HepG2 (cell line): ENCODE measurements around the gene EVI5. TPM values are rescaled to one million over a fixed set of nuclear protein-coding genes. Genes with fewer than 3 reads are reported as not detected.

Experiments
- ATAC-seq: fragments of 200-7000 bp; cut with Tn5 transposase; 3 replicates; pipeline ENCODE4 v1.9.1; 2020; ENCODE audit warnings: mild to moderate bottlenecking, moderate library complexity
- BruUV-seq: library from RNA; stranded (reverse); fragments of 400-500 nt; replicated peaks from 2 replicates; lab custom pipeline; 2021; lab: Mats Ljungman, UMichigan
- CTCF ChIA-PET: fragments of 300-600 bp; formaldehyde crosslinking; extraction: SDS; loops from one replicate; lab custom pipeline; 2021; ENCODE audit warnings: low total read pairs, inconsistent platforms, low intra/inter-chr PET ratio; lab: Yijun Ruan, JAX
- POLR2A ChIA-PET: fragments of 350-600 bp; sonication (Branson Sonifier 250); formaldehyde crosslinking; loops from one replicate; lab custom pipeline; 2020; ENCODE audit warnings: antibody characterized with exemption, inconsistent platforms; lab: Yijun Ruan, JAX
- DNase-seq: peaks from one replicate; pipeline ENCODE4 v3.0.0-alpha.2; 2015; ENCODE audit warnings: low spot score
- FAIRE-seq: peaks from 3 replicates; lab custom pipeline; 2011; peaks lifted over from hg19 to GRCh38; lab: Jason Lieb, UNC
- H2AFZ ChIP-seq: one replicate; pipeline ENCODE4 v1.6.1; 2011; ENCODE audit warnings: low read length, inconsistent platforms
- H3K27ac ChIP-seq: fragments of 300-600 bp; 3 replicates; pipeline ENCODE4 v1.8.0; 2011; ENCODE audit warnings: mixed run types, mild to moderate bottlenecking, mixed read lengths, low read length, inconsistent platforms; ENCODE audit not compliant: insufficient read depth; ENCODE audit errors: extremely low read length
- H3K27me3 ChIP-seq, 2 experiments: fragments of 200-600 bp in 1 of 2; 2 replicates in 1 of 2; 3 replicates in 1 of 2; pipeline versions ENCODE4 v1.6.0 to v1.8.0; 2011; ENCODE audit warnings: low read length in 2 of 2, mild to moderate bottlenecking in 2 of 2, moderate library complexity in 2 of 2, inconsistent platforms in 1 of 2; ENCODE audit not compliant: insufficient read depth in 2 of 2, control insufficient read depth in 1 of 2
- H3K36me3 ChIP-seq, 2 experiments: fragments of 200-600 bp in 1 of 2; replicated peaks in 1 of 2; 2 replicates in 1 of 2; 3 replicates in 1 of 2; pipeline versions ENCODE4 v1.5.1 to v1.8.0; 2011; ENCODE audit warnings: low read length in 2 of 2, inconsistent platforms in 1 of 2; ENCODE audit not compliant: insufficient read depth in 2 of 2, control insufficient read depth in 1 of 2
- H3K4me1 ChIP-seq: 2 replicates; pipeline ENCODE4 v1.5.1; 2012; ENCODE audit warnings: low read length, inconsistent platforms; ENCODE audit not compliant: insufficient read depth
- H3K4me2 ChIP-seq: 2 replicates; pipeline ENCODE4 v1.6.0; 2011; ENCODE audit warnings: low read depth, low read length, inconsistent platforms
- H3K4me3 ChIP-seq, 3 experiments: fragments of 200-600 bp in 1 of 3; sonication (generic), shearing (Covaris generic) in 1 of 3; replicated peaks in 1 of 3; 2 replicates each; pipeline ENCODE4 v1.5.1; 2011 to 2016; ENCODE audit warnings: low read length in 3 of 3, inconsistent platforms in 2 of 3, low read depth in 2 of 3, mild to moderate bottlenecking in 2 of 3, control low read depth in 1 of 3, mixed read lengths in 1 of 3; ENCODE audit not compliant: insufficient read depth in 1 of 3
- H3K79me2 ChIP-seq: one replicate; pipeline ENCODE4 v1.6.1; 2011; ENCODE audit warnings: low read length, inconsistent platforms; ENCODE audit not compliant: insufficient read depth
- H3K9ac ChIP-seq: 2 replicates; pipeline ENCODE4 v1.6.0; 2011; ENCODE audit warnings: mild to moderate bottlenecking, low read depth, low read length, inconsistent platforms; ENCODE audit not compliant: insufficient read depth
- H3K9me3 ChIP-seq: 2 replicates; pipeline ENCODE4 v1.5.1; 2012; ENCODE audit warnings: mild to moderate bottlenecking, low read length
- H4K20me1 ChIP-seq: 2 replicates; pipeline ENCODE4 v1.6.0; 2011; ENCODE audit warnings: inconsistent platforms, mild to moderate bottlenecking, low read length, moderate library complexity; ENCODE audit not compliant: insufficient read depth
- DR1 ChIP-seq: sonication (generic); formaldehyde crosslinking; IDR thresholded peaks from 2 replicates; pipeline ENCODE4 v1.8.0; 2021; ENCODE audit warnings: mild to moderate bottlenecking, missing genetic modification reagents, inconsistent platforms
- IRX3 ChIP-seq: sonication (generic); formaldehyde crosslinking; IDR thresholded peaks from 2 replicates; pipeline ENCODE4 v1.8.1; 2023; ENCODE audit warnings: mild to moderate bottlenecking, low read depth, missing genetic modification reagents, borderline replicate concordance
- KDM5B ChIP-seq: sonication (generic); formaldehyde crosslinking; IDR thresholded peaks from 2 replicates; pipeline ENCODE4 v1.4.0; 2020; ENCODE audit warnings: missing genetic modification reagents, mild to moderate bottlenecking, borderline replicate concordance
- MBNL3 ChIP-seq: fragments of 250-450 bp; sonication (Bioruptor Pico); conservative IDR thresholded peaks from 2 replicates; pipeline ENCODE4 v1.8.0; 2022; ENCODE audit warnings: mild to moderate bottlenecking, inconsistent platforms
- MIER2 ChIP-seq: IDR thresholded peaks from 2 replicates; pipeline ENCODE4 v1.6.1; 2016; ENCODE audit warnings: missing biosample characterization, missing genetic modification reagents
- NRL ChIP-seq: sonication (generic); formaldehyde crosslinking; IDR thresholded peaks from 2 replicates; pipeline ENCODE4 v1.5.0; 2020; ENCODE audit warnings: missing genetic modification reagents, mild to moderate bottlenecking, moderate library complexity, borderline replicate concordance
- SALL1 ChIP-seq: sonication (generic); formaldehyde crosslinking; IDR thresholded peaks from 2 replicates; pipeline ENCODE4 v1.8.0; 2022; ENCODE audit warnings: mild to moderate bottlenecking, missing genetic modification reagents
- STAT5B ChIP-seq: sonication (generic); formaldehyde crosslinking; IDR thresholded peaks from 2 replicates; pipeline ENCODE4 v1.4.0; 2020; ENCODE audit warnings: missing genetic modification reagents
- U2AF1 ChIP-seq: fragments of 200-400 bp; formaldehyde crosslinking; optimal IDR thresholded peaks from 2 replicates; pipeline ENCODE3; 2017; ENCODE audit warnings: mild to moderate bottlenecking, low read depth, low read length
- ZNF331 ChIP-seq: sonication (generic); formaldehyde crosslinking; IDR thresholded peaks from 2 replicates; pipeline ENCODE4 v1.4.0; 2020; ENCODE audit warnings: missing genetic modification reagents
- ZNF543 ChIP-seq: sonication (generic); formaldehyde crosslinking; IDR thresholded peaks from 2 replicates; pipeline ENCODE4 v1.4.0; 2020; ENCODE audit warnings: mild to moderate bottlenecking, missing genetic modification reagents
- ZNF83 ChIP-seq: sonication (generic); formaldehyde crosslinking; IDR thresholded peaks from 2 replicates; pipeline ENCODE4 v1.4.0; 2020; ENCODE audit warnings: missing genetic modification reagents, mild to moderate bottlenecking, borderline replicate concordance
- WGBS: methylation state at CpG from one replicate; pipeline ENCODE4 v1.1.6; 2017; ENCODE audit warnings: low lambda C conversion rate; 5-methylcytosine and 5-hydroxymethylcytosine counted together
- in situ Hi-C: cut with HindIII; loops from 2 replicates; pipeline ENCODE4 v1.10.0; 2017; ENCODE audit warnings: low pct_unique_long_range_greater_than_20kb; ENCODE audit not compliant: extremely low pct_ligation_motif_present
- intact Hi-C: fragments of 100-400 bp; cut with micrococcal nuclease; formaldehyde crosslinking; loops from one replicate; pipeline ENCODE4 v1.10.0; 2022; ENCODE audit not compliant: unreplicated experiment
- polyA plus RNA-seq, 8 experiments: library from polyadenylated mRNA; depleted of rRNA in 3 of 8; stranded (reverse) in 7 of 8; unstranded in 1 of 8; fragments of >200 nt; fragmentation: Illumina TruSeq in 4 of 8; extraction: Trizol in 4 of 8; gene quantifications; 2 replicates each; pipeline versions ENCODE4 v1.2.1 to v1.2.3, GENCODE V29; 2011 to 2016; ENCODE audit warnings: low read depth in 4 of 8, missing spikeins in 1 of 8, mixed read lengths in 1 of 8; ENCODE audit not compliant: insufficient read depth in 1 of 8
- total RNA-seq, 5 experiments: library from RNA; depleted of rRNA; stranded (reverse); fragments of >200 nt; fragmentation: Illumina TruSeq; extraction: Trizol; gene quantifications; 2 replicates each; pipeline ENCODE4 v1.2.3, GENCODE V29; 2016; ENCODE audit warnings: low read depth in 1 of 5
- TF ChIP-seq, protein P1 (sequence below): sonication (generic); formaldehyde crosslinking; IDR thresholded peaks from 2 replicates; pipeline ENCODE4 v1.8.0; 2022; ENCODE audit warnings: low read depth, missing genetic modification reagents
- TF ChIP-seq, protein P2 (sequence below): sonication (generic); formaldehyde crosslinking; IDR thresholded peaks from 2 replicates; pipeline ENCODE4 v1.8.0; 2022; ENCODE audit warnings: missing genetic modification reagents, mild to moderate bottlenecking, borderline replicate concordance
- TF ChIP-seq, protein P3 (sequence below), 2 experiments: sonication (generic) in 1 of 2; formaldehyde crosslinking in 1 of 2; IDR thresholded peaks; 2 replicates each; pipeline versions ENCODE4 v1.6.1 to v1.9.0; 2014 to 2022; ENCODE audit warnings: antibody characterized with exemption in 1 of 2, borderline replicate concordance in 1 of 2, inconsistent platforms in 1 of 2, low read depth in 1 of 2, missing genetic modification reagents in 1 of 2
- TF ChIP-seq, protein P4 (sequence below): sonication (generic); formaldehyde crosslinking; IDR thresholded peaks from 2 replicates; pipeline ENCODE4 v1.4.0; 2020; ENCODE audit warnings: missing genetic modification reagents

Gene EVI5
- total and polyA plus RNA-seq, 2 of the 13 experiments (the other 11 are each of a cell fraction or from before 2014, with no cell fraction given), result 4.0 to 12.6 TPM

- H3K4me2 ChIP-seq, result no peak overlapping the region
- DNase-seq (no peak), FAIRE-seq (no peak), ATAC-seq (no peak)
- H2AFZ ChIP-seq, result no peak overlapping the region
- H3K36me3 ChIP-seq, result 0 out of 5 replicates have a peak, but pooled peaks cover 0 to 3% of the 10 kb centered on the region in 2 experiments
- in situ Hi-C loops (no loop called here), intact Hi-C loops (no loop called here)
- no TSS peak for BruUV-seq
- H3K4me1 ChIP-seq, result peaks cover 12% of the 10 kb centered on the region
- ChIA-PET CTCF (no interaction called here), POLR2A (no interaction called here)
- H4K20me1 ChIP-seq, result 0 out of 2 replicates have a peak, but pooled peaks cover 5% of the 10 kb centered on the region
- peaks cover 52% of the 10 kb centered on the region for H3K79me2 ChIP-seq
- H3K27ac ChIP-seq, result no peak overlapping the region
- H3K9ac ChIP-seq, result no peak overlapping the region
- H3K4me3 ChIP-seq, result no peak overlapping the region
- 98% methylated on average over 1 of the region's 1 CpG for WGBS
- no peaks in the 10 kb centered on the region for H3K27me3 ChIP-seq
- H3K9me3 ChIP-seq, result no peaks in the 10 kb centered on the region
- TF ChIP-seq, protein P1, sequence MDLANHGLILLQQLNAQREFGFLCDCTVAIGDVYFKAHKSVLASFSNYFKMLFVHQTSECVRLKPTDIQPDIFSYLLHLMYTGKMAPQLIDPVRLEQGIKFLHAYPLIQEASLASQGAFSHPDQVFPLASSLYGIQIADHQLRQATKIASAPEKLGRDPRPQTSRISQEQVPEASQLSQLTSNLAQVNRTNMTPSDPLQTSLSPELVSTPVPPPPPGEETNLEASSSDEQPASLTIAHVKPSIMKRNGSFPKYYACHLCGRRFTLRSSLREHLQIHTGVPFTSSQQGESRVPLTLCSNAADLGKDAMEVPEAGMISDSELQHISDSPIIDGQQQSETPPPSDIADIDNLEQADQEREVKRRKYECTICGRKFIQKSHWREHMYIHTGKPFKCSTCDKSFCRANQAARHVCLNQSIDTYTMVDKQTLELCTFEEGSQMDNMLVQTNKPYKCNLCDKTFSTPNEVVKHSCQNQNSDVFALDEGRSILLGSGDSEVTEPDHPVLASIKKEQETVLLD (CRISPR knock-in tag), result no peak
- TF ChIP-seq ZNF331 (CRISPR knock-in tag) (no peak), MBNL3 (CRISPR knock-in tag) (no peak), KDM5B (CRISPR knock-in tag) (no peak), NRL (CRISPR knock-in tag) (no peak), ZNF83 (CRISPR knock-in tag) (no peak), ZNF543 (CRISPR knock-in tag) (no peak), IRX3 (no peak), STAT5B (CRISPR knock-in tag) (no peak), SALL1 (CRISPR knock-in tag) (no peak), MIER2 (CRISPR knock-in tag) (no peak), DR1 (CRISPR knock-in tag) (no peak), U2AF1 (no peak)
- TF ChIP-seq, protein P2, sequence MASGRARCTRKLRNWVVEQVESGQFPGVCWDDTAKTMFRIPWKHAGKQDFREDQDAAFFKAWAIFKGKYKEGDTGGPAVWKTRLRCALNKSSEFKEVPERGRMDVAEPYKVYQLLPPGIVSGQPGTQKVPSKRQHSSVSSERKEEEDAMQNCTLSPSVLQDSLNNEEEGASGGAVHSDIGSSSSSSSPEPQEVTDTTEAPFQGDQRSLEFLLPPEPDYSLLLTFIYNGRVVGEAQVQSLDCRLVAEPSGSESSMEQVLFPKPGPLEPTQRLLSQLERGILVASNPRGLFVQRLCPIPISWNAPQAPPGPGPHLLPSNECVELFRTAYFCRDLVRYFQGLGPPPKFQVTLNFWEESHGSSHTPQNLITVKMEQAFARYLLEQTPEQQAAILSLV (CRISPR knock-in tag), result no peak
- TF ChIP-seq, protein P3, sequence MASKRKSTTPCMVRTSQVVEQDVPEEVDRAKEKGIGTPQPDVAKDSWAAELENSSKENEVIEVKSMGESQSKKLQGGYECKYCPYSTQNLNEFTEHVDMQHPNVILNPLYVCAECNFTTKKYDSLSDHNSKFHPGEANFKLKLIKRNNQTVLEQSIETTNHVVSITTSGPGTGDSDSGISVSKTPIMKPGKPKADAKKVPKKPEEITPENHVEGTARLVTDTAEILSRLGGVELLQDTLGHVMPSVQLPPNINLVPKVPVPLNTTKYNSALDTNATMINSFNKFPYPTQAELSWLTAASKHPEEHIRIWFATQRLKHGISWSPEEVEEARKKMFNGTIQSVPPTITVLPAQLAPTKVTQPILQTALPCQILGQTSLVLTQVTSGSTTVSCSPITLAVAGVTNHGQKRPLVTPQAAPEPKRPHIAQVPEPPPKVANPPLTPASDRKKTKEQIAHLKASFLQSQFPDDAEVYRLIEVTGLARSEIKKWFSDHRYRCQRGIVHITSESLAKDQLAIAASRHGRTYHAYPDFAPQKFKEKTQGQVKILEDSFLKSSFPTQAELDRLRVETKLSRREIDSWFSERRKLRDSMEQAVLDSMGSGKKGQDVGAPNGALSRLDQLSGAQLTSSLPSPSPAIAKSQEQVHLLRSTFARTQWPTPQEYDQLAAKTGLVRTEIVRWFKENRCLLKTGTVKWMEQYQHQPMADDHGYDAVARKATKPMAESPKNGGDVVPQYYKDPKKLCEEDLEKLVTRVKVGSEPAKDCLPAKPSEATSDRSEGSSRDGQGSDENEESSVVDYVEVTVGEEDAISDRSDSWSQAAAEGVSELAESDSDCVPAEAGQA (IDR thresholded peaks at IDR 0.05; ENCODE audit: low read depth), result no peak
- TF ChIP-seq, protein P3 (CRISPR knock-in tag; IDR thresholded peaks at IDR 0.05; ENCODE audit: borderline replicate concordance), result no peak
- TF ChIP-seq, protein P4, sequence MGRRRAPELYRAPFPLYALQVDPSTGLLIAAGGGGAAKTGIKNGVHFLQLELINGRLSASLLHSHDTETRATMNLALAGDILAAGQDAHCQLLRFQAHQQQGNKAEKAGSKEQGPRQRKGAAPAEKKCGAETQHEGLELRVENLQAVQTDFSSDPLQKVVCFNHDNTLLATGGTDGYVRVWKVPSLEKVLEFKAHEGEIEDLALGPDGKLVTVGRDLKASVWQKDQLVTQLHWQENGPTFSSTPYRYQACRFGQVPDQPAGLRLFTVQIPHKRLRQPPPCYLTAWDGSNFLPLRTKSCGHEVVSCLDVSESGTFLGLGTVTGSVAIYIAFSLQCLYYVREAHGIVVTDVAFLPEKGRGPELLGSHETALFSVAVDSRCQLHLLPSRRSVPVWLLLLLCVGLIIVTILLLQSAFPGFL (CRISPR knock-in tag), result no peak
Observed at GRCh38 chr1:92774407-92774806, 10.5 kb downstream of the EVI5 start.
